Measurements from ENCODE around the gene NRG3.

NRG3 gene

GRCh38 chr10:82288461-82288881, 413.5 kb downstream of the NRG3 start:
- no peak for DNase-seq (ENCODE audit: low read depth)
- no peak for TF ChIP-seq CTCF (IDR thresholded peaks at IDR 0.05; ENCODE audit: low read depth, low read length, missing control alignments)
- no peak overlapping the region for H3K4me3 ChIP-seq (ENCODE audit: low read depth, low read length)

- H3K4me3 ChIP-seq (ENCODE audit: low read depth, low read length) = no peak overlapping the region
- no peak for DNase-seq (ENCODE audit: low read depth)
- no peak for TF ChIP-seq CTCF (IDR thresholded peaks at IDR 0.05; ENCODE audit: low read depth, low read length, missing control alignments)
Observed at GRCh38 chr10:82289945-82290344, 415.0 kb downstream of the NRG3 start.

GRCh38 chr10:82294874-82295378, 419.9 kb downstream of the NRG3 start:
- no peak for DNase-seq (ENCODE audit: low read depth)
- no peak overlapping the region for H3K4me3 ChIP-seq (ENCODE audit: low read depth, low read length)
- TF ChIP-seq CTCF (IDR thresholded peaks at IDR 0.05; ENCODE audit: low read depth, low read length, missing control alignments) = no peak

DNA sequence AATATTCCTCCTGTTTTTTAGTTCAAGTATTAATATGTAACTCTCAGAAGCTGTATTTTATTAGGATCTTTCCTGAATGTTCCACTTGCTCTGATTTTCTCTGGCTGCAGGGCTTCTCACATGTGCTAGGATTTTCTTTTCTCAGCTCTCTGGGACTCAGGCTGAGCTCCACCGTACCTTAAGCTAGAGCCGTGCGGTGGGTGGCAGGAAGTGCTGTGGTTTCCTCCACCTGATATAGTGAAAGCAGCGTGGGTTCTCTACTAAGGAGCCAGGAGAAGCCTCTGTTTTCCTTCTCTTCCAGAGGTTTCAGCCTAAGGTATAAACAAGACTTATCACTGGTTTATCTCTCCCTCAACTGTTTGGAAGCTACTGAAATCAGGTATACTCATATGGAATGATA, 433.6 kb downstream of the NRG3 start:
- no peak for TF ChIP-seq CTCF (IDR thresholded peaks at IDR 0.05; ENCODE audit: low read depth, low read length, missing control alignments)
- no peak for DNase-seq (ENCODE audit: low read depth)
- H3K4me3 ChIP-seq (ENCODE audit: low read depth, low read length) = no peak overlapping the region

- TF ChIP-seq CTCF (IDR thresholded peaks at IDR 0.05; ENCODE audit: low read depth, low read length, missing control alignments) = no peak
- DNase-seq (ENCODE audit: low read depth) = no peak
- H3K4me3 ChIP-seq (ENCODE audit: low read depth, low read length) = no peak overlapping the region
Observed at GRCh38 chr10:82310839-82311238, 435.8 kb downstream of the NRG3 start.

GRCh38 chr10:82313401-82313800, 438.4 kb downstream of the NRG3 start:
- TF ChIP-seq CTCF (IDR thresholded peaks at IDR 0.05; ENCODE audit: low read depth, low read length, missing control alignments) = no peak
- DNase-seq (ENCODE audit: low read depth) = no peak

DNA sequence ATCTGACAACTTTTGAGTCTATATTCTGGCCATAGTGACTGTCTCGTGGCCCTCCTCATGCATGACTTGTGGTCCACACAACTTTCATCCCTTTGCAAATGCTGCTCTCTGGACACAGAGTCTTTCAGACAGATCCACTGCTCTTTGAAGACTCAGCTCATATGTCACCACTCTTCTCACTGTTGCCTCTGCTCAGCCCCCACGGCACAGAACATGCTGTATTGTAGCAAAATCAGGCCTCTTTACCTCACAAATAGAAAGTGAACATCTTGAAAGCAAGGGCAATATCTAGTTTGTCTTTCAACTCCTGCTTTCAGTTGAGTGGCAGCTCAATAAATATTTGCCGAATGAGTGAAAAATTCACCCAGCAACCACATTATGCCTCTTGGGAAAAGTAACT, 443.5 kb downstream of the NRG3 start:
- DNase-seq (ENCODE audit: low read depth) = no peak
- no peak for TF ChIP-seq CTCF (IDR thresholded peaks at IDR 0.05; ENCODE audit: low read depth, low read length, missing control alignments)

More at GRCh38 chr10:82313401-82313800, 438.4 kb downstream of the NRG3 start:
- H3K4me3 ChIP-seq (ENCODE audit: low read depth, low read length) = no peak overlapping the region

More for the DNA sequence above, 443.5 kb downstream of the NRG3 start:
- H3K4me3 ChIP-seq (ENCODE audit: low read depth, low read length) = no peak overlapping the region

Measured in GM12864 (cell line).